Mucosa of rectum (tissue), 2 donors: ENCODE measurements around the gene SLC25A23.
"Not testable (repeated sequence)": the region's sequence is repeated elsewhere in the genome, so short reads cannot be mapped to it uniquely, and the experiment has no call there.

Experiments used
- H3K27ac ChIP-seq, 2 donors: one replicate each; pipeline ENCODE4 v1.7.0; 2013; ENCODE audit warnings: inconsistent platforms in 2 of 2, low read depth in 2 of 2, low read length in 2 of 2
- H3K27me3 ChIP-seq, 2 donors: one replicate each; pipeline ENCODE4 v1.7.0; 2013; ENCODE audit warnings: low read length in 2 of 2; ENCODE audit not compliant: control insufficient read depth in 2 of 2, insufficient read depth in 2 of 2
- H3K36me3 ChIP-seq, 2 donors: one replicate each; pipeline ENCODE4 v1.7.0; 2013; ENCODE audit warnings: low read length in 2 of 2; ENCODE audit not compliant: control insufficient read depth in 2 of 2, insufficient read depth in 2 of 2
- H3K4me1 ChIP-seq, 2 donors: one replicate each; pipeline ENCODE4 v1.7.0; 2013; ENCODE audit warnings: low read length in 2 of 2, mild to moderate bottlenecking in 1 of 2; ENCODE audit not compliant: control insufficient read depth in 2 of 2, insufficient read depth in 2 of 2
- H3K4me3 ChIP-seq, 2 donors: one replicate each; pipeline ENCODE4 v1.7.0; 2013; ENCODE audit warnings: low read length in 2 of 2
- H3K9ac ChIP-seq, 2 donors: one replicate each; pipeline ENCODE4 v1.7.0; 2013; ENCODE audit warnings: low read length in 2 of 2, low read depth in 1 of 2, mild to moderate bottlenecking in 1 of 2
- H3K9me3 ChIP-seq, 2 donors: one replicate each; pipeline ENCODE4 v1.7.0; 2013; ENCODE audit warnings: low read length in 2 of 2; ENCODE audit not compliant: control insufficient read depth in 2 of 2
- donor health status: healthy.
- donor health status: Normal muscosa, but diverticular disease.

SLC25A23 gene

DNA sequence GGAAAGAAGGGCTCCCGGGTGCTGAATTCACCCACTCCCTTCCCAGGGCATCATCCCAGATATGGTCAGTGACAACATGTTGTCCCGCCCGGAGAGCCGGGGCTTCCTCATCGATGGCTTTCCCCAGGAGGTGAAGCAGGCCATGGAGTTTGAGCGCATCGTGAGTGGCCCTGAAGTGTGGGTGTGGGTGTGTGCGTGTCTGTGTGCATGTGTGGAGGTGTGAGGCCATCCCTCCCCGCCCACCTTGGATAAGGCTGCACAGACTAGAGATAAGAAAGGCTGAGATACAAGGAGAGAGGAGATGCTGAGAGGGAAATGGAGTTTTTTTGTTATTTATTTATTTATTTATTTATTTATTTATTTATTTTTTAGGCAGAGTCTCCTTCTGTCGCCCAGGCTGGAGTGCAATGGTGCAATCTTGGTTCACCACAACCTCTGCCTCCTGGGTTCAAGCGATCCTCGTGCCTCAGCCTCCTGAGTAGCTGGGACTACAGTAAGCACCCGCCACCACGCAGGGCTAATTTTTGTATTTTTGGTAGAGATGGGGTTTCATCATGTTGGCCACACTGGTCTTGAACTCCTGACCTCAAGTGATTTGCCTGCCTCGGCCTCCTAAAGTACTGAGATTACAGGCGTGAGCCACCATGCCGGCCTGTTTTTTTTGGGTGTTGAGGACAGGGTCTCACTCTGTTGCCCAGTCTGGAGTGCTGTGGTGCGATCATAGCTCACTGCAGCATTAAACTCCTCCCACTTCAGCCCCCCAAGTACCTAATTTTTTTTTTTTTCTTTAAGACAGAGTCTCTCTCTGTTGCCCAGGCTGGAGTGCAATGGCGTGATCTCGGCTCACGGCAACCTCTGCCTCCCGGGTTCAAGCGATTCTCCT lies 59.3 kb downstream of the SLC25A23 start:
- not testable (repeated sequence) for H3K9me3 ChIP-seq, H3K4me3 ChIP-seq, H3K27ac ChIP-seq, H3K27me3 ChIP-seq, H3K9ac ChIP-seq, H3K36me3 ChIP-seq
- peaks cover 4 to 11% of the 10 kb centered on the region in 2 donors for H3K4me1 ChIP-seq

GRCh38 chr19:6396305-6396704 lies 63.3 kb downstream of the SLC25A23 start:
- Histone ChIP-seq H3K9ac (no peak overlapping the region), H3K4me3 (no peak overlapping the region), H3K4me1 (peaks cover 11 to 12% of the 10 kb centered on the region in 2 donors), H3K27ac (no peak overlapping the region), H3K9me3 (no peaks in the 10 kb centered on the region), H3K36me3 (no peaks in the 10 kb centered on the region), H3K27me3 (no peaks in the 10 kb centered on the region)

DNA sequence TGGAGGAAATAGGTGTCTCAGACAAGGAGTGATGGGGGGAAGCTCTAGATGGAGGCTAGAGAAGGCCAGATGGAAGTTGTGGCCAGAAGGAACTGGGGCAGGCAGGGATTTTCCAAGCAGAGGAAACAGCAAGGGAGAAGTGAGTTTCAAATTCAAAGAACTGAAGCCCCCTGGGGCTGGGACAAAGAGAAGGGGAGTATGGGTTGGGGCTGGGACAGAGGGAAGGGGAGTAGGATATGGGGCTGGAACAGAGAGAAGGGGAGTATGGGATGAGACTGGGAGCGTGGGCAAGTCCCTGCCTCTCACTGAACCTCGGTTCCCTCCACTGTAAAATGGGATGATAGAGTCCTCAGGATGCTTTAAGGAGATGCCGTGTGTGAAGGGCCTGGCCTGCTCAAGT lies 64.8 kb downstream of the SLC25A23 start:
- no peaks in the 10 kb centered on the region for H3K9me3 ChIP-seq
- H3K27ac ChIP-seq: no peak overlapping the region
- H3K4me3 ChIP-seq: no peak overlapping the region
- H3K4me1 ChIP-seq: peaks cover 11 to 12% of the 10 kb centered on the region in 2 donors
- H3K27me3 ChIP-seq: no peaks in the 10 kb centered on the region
- H3K36me3 ChIP-seq: peaks cover 4 to 8% of the 10 kb centered on the region in 2 donors
- H3K9ac ChIP-seq: no peak overlapping the region

- Histone ChIP-seq H3K27ac (peak overlapping the region; percentile 95 to 98), H3K36me3 (peaks cover 10 to 13% of the 10 kb centered on the region in 2 donors), H3K4me1 (peaks cover 11 to 12% of the 10 kb centered on the region in 2 donors), H3K27me3 (no peaks in the 10 kb centered on the region), H3K9me3 (no peaks in the 10 kb centered on the region), H3K9ac (peak overlapping the region; percentile 85 to 86), H3K4me3 (peak overlapping the region; percentile 84 to 92)
These were observed 65.6 kb downstream of the SLC25A23 start for GRCh38 chr19:6393983-6394412.

DNA sequence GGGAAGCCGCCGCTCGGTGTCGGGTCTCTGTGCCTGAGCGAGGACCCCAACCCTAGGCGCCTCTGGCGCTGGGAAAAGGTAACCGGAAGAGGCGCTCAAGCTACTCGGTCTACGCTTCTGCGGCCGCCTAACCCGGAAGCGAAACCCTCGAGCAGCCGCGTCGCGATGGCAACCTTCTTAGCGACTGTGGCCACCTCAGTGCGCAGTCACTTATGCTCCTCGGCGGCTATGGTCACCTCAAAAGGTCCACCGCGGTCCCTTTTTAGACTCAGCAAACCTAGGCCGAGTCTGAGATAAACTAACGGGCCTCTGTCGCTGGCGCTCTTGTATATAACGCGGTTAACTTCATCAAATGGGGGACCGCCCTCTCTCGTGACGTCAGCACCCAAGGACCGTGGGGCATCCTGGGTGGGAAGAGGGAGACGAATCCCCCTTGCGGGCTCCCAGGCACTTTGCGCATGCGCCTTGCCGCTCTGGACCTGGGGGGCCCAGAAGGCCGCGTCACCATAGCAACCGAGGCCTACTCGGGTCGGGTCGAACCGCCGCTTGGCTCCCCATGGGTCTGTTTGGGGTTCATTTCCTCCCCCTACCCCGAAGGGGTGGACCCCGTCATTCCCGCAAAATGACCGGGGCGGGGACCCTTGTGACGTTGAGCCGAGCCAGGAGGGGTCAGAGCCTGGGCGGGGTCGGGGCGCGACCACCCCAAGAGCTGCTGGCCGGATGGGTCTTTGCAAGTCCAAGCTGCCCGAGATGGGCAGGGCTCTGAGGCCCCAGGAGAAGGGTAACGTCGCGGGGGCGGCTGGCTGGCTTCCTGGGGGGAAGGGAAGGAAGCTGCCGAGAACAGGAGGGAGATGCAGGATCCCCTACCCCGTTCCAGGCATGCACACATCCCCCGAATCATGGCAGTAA lies 66.3 kb downstream of the SLC25A23 start, which contains the start of gene GTF2F1:
Gene GTF2F1 (minus strand): TSS at position 91 of the 909 bp plus-strand sequence. CDS start 169 bp downstream, outside the sequence.
- Histone ChIP-seq H3K4me1 (peaks cover 11 to 12% of the 10 kb centered on the region in 2 donors), H3K9ac (peak within 1 kb of the TSS; percentile 85 to 86), H3K27me3 (no peaks in the 10 kb centered on the region), H3K36me3 (peaks cover 16 to 19% of the 10 kb centered on the region in 2 donors), H3K4me3 (peak within 1 kb of the TSS; percentile 84 to 92), H3K27ac (peak within 1 kb of the TSS; percentile 95 to 98), H3K9me3 (no peaks in the 10 kb centered on the region)

GRCh38 chr19:6392221-6393073 lies 67.1 kb downstream of the SLC25A23 start:
- H3K9ac ChIP-seq: peak overlapping the region; percentile 85 to 86

More at GRCh38 chr19:6392221-6393073, 67.1 kb downstream of the SLC25A23 start:
- Histone ChIP-seq H3K27me3 (no peaks in the 10 kb centered on the region), H3K4me3 (peak overlapping the region; percentile 84 to 92), H3K4me1 (peaks cover 11 to 12% of the 10 kb centered on the region in 2 donors), H3K9me3 (no peaks in the 10 kb centered on the region), H3K36me3 (peaks cover 23 to 25% of the 10 kb centered on the region in 2 donors), H3K27ac (peak overlapping the region; percentile 95 to 98)
